ENCODE results near the gene CENPW. TPM values are rescaled to one million over a fixed set of nuclear protein-coding genes. Genes with fewer than 3 reads are reported as not detected.

The CENPW gene
- total RNA-seq, 4 donors from 2014 or later, result not detected

DNA sequence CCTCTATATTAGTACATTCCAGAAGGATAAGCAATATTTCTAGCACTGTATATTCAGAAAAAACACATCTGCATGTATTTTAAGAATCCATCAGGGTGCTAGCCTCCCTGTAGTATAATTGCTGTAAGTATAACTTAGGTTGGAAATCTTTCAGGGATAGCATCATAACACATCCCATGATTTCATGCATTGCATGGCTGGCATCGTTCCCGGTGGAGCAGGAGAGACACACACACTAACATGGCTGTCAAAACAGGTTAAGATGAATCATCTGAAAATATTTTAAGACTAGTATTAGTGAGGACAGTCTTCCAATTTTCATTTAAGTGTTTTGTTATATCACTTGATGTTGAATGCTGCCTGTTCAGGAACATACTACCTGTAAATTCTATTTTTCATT is 32.1 kb upstream of the CENPW start:
- Histone ChIP-seq H3K27me3 (no peaks in the 10 kb centered on the region), H3K27ac (no peak overlapping the region), H3K36me3 (no peaks in the 10 kb centered on the region), H3K9me3 (no peaks in the 10 kb centered on the region), H3K4me1 (no peaks in the 10 kb centered on the region), H3K4me3 (no peak overlapping the region)
- DNase-seq (ENCODE audit: low spot score in 2 of 2), result no peak
- TF ChIP-seq, protein P1, sequence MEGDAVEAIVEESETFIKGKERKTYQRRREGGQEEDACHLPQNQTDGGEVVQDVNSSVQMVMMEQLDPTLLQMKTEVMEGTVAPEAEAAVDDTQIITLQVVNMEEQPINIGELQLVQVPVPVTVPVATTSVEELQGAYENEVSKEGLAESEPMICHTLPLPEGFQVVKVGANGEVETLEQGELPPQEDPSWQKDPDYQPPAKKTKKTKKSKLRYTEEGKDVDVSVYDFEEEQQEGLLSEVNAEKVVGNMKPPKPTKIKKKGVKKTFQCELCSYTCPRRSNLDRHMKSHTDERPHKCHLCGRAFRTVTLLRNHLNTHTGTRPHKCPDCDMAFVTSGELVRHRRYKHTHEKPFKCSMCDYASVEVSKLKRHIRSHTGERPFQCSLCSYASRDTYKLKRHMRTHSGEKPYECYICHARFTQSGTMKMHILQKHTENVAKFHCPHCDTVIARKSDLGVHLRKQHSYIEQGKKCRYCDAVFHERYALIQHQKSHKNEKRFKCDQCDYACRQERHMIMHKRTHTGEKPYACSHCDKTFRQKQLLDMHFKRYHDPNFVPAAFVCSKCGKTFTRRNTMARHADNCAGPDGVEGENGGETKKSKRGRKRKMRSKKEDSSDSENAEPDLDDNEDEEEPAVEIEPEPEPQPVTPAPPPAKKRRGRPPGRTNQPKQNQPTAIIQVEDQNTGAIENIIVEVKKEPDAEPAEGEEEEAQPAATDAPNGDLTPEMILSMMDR (IDR thresholded peaks at IDR 0.05), result no peak
- no peak for TF ChIP-seq EP300 (IDR thresholded peaks at IDR 0.05)
- TF ChIP-seq POLR2A (IDR thresholded peaks at IDR 0.05), result no peak
- 68 to 71% methylated on average over 2 of the region's 2 CpGs for WGBS, 2 donors

DNA sequence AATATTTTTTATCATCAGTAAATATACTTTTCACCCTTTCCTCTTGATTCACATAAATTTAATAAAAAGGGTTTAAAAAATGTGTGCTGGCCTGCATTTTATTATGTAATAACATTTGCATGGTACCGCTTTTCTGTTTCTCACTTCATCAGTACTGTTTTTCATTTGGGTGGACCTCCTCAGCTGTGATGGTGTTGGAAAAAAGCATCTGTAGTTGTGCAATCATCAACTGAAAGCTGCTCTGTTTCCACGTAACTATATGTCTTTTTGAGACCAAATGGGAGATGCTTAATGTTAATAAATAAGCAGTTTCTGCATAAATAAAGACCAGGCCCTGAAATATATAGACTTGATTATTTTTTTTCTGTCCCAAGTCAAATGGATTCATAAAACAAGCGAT is 31.6 kb upstream of the CENPW start:
- TF ChIP-seq POLR2A (IDR thresholded peaks at IDR 0.05), result no peak
- TF ChIP-seq, protein P1 (IDR thresholded peaks at IDR 0.05), result no peak
- no peak for TF ChIP-seq EP300 (IDR thresholded peaks at IDR 0.05)
- Histone ChIP-seq H3K36me3 (no peaks in the 10 kb centered on the region), H3K9me3 (no peaks in the 10 kb centered on the region), H3K27me3 (no peaks in the 10 kb centered on the region), H3K4me3 (no peak overlapping the region), H3K4me1 (no peaks in the 10 kb centered on the region), H3K27ac (no peak overlapping the region)
- 67 to 68% methylated on average over 3 of the region's 3 CpGs for WGBS, 2 donors
- DNase-seq (ENCODE audit: low spot score in 2 of 2), result no peak

DNA sequence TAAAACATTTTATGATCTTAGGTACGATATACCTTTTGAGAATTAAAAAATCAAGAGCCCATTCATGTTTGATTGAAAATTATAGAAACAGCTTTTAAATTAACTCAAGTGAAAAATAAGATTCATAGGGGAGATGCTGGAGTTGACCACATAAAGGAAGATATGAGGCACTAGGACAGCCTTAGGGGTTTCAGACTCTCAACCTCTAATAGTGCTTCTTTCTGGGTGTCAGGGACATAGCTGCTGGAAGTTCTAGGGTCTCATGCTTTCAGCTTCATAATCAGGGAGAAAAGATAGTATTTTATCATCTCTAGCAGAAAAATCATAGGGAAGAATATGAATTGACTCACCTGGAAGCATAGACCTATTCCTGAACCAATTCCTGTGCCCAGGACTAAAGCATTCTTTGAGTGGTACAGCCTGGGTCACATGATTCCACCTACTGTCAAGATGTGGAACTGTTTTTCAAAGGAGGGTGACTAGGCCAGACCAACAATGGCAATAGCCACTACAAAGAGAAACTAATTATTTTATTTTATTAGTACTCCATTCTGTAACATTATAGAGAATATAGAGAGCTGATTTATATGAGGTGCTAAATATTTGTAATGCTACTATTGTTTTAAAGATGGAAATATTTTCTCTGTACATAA is 27.8 kb upstream of the CENPW start:
- WGBS, 2 donors, result 92 to 97% methylated on average over 1 of the region's 1 CpG
- TF ChIP-seq, protein P1 (IDR thresholded peaks at IDR 0.05), result no peak
- no peak for DNase-seq (ENCODE audit: low spot score in 2 of 2)

DNA sequence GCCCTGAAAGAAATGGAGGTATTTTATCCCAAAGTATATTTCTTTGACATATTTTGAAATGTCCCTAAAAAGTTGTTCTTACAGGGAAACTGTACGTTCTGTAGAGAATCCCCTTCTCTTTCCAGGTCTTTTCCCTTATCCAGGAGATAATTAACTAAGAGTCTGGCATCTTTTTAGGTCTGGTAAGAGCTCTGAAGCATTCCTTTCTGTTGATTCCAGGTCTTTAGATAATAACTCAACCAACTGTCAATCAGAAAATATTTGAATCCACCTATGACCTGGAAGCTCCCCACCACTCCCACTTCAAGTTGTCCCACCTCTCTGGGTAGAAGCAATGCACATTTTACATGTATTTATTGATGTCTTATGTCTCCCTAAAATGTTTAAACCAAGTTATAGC is 26.0 kb upstream of the CENPW start:
- Histone ChIP-seq H3K4me1 (no peaks in the 10 kb centered on the region), H3K9me3 (no peaks in the 10 kb centered on the region), H3K36me3 (no peaks in the 10 kb centered on the region), H3K4me3 (no peak overlapping the region), H3K27me3 (no peaks in the 10 kb centered on the region), H3K27ac (no peak overlapping the region)
- WGBS, 2 donors, result 69 to 86% methylated on average over 1 of the region's 1 CpG
- no peak for DNase-seq (ENCODE audit: low spot score in 2 of 2)
- TF ChIP-seq EP300 (IDR thresholded peaks at IDR 0.05) (no peak), POLR2A (IDR thresholded peaks at IDR 0.05) (no peak)
- TF ChIP-seq, protein P1 (IDR thresholded peaks at IDR 0.05), result no peak

More for the DNA sequence above, 27.8 kb upstream of the CENPW start:
- no peaks in the 10 kb centered on the region for H3K9me3 ChIP-seq
- no peaks in the 10 kb centered on the region for H3K4me1 ChIP-seq
- no peaks in the 10 kb centered on the region for H3K36me3 ChIP-seq
- H3K4me3 ChIP-seq, result no peak overlapping the region
- H3K27ac ChIP-seq, result no peak overlapping the region
- no peaks in the 10 kb centered on the region for H3K27me3 ChIP-seq

- Histone ChIP-seq H3K27me3 (no peaks in the 10 kb centered on the region), H3K4me3 (no peak overlapping the region), H3K36me3 (no peaks in the 10 kb centered on the region), H3K9me3 (no peaks in the 10 kb centered on the region), H3K27ac (no peak overlapping the region), H3K4me1 (no peaks in the 10 kb centered on the region)
- DNase-seq (ENCODE audit: low spot score in 2 of 2), result no peak
- TF ChIP-seq EP300 (IDR thresholded peaks at IDR 0.05), result no peak
- TF ChIP-seq, protein P1 (IDR thresholded peaks at IDR 0.05), result no peak
- TF ChIP-seq POLR2A (IDR thresholded peaks at IDR 0.05), result no peak
- 89 to 95% methylated on average over 1 of the region's 1 CpG for WGBS, 2 donors
Observed at GRCh38 chr6:126318797-126319196, 21.1 kb upstream of the CENPW start.

Data from tibial nerve (tissue), 4 donors.